ENCODE measurements around the gene ALDOA.

The ALDOA gene

GRCh38 chr16:30069611-30070462 is 4.3 kb downstream of the ALDOA start:
- no peak for DNase-seq (ENCODE audit: low spot score)

- no peak for DNase-seq (ENCODE audit: low spot score)
Measured at GRCh38 chr16:30070490-30070889, 4.9 kb downstream of the ALDOA start.

GRCh38 chr16:30075503-30076275 is 10.1 kb downstream of the ALDOA start, which contains the start of gene PPP4C:
Gene PPP4C, plus strand, starts transcription at chr16:30075994. Its CDS starts 384 bp downstream, at chr16:30076378.
- peak; percentile 89 for DNase-seq (ENCODE audit: low spot score)

GRCh38 chr16:30076276-30076791 is 10.8 kb downstream of the ALDOA start:
- DNase-seq (ENCODE audit: low spot score): no peak

- DNase-seq (ENCODE audit: low spot score): no peak
Measured at GRCh38 chr16:30077656-30078055, 12.1 kb downstream of the ALDOA start.

DNA sequence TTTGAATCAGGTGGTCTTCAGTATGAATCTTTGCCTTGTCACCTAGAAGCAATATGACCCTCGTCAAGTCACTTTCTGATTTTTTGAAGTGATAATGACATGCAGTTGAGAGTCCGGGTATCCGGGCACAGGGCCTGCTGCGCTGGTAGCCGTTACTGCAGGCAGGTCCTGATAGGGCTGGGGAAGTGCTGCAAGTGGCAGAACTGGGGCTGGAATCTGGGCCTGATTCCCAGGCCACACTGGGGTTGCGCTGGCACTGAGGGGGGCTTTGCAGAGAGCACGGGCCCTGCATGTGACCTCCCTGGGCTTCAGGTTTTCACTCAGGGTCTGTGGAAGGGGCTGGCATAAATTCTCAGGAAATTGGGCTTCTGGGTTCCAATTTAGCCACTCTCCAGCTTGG is 13.2 kb downstream of the ALDOA start:
- DNase-seq (ENCODE audit: low spot score): no peak

DNA sequence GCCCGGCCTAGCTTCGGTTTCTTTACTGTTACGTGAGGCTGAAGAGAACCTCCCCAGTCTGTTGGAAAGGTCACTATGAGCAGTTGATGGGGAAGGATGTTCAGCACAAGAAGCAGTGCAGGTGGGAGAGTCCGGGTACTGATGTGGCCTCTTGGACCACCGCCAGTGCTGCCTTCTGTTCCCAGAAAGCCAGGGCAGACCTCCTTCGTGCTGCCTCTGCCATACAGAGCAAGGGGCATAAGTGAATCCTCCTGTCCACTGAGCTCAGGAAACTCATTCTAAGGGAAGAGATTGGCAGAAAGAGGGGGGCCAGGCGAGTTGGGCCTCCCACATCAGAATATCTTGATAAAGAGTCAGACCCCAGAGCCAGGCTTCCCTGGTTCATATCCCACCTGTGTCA is 13.9 kb downstream of the ALDOA start:
- no peak for DNase-seq (ENCODE audit: low spot score)

DNA sequence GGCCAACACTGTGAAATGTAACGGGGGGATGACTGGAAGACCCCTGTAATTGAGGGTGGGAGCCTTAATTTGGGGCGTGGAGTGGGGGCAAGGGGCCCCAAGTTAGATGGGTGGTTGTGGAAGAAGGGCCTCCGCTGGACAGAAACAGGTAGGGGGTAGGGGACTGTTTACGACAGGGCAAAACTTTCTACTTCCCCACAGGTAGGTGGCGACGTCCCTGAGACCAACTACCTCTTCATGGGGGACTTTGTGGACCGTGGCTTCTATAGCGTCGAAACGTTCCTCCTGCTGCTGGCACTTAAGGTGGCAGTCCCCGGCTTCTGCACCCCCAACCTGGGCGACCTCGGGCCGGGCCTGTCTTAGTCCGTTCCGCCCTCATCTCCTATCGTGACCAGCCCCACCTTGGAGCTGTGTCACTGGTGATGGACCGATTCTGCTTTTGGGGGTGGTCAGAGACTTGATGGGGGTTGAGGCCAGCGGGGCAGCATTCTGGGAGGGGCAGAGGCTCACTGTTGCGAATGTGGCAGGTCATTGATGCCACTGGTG is 17.1 kb downstream of the ALDOA start:
- no peak for DNase-seq (ENCODE audit: low spot score)

DNA sequence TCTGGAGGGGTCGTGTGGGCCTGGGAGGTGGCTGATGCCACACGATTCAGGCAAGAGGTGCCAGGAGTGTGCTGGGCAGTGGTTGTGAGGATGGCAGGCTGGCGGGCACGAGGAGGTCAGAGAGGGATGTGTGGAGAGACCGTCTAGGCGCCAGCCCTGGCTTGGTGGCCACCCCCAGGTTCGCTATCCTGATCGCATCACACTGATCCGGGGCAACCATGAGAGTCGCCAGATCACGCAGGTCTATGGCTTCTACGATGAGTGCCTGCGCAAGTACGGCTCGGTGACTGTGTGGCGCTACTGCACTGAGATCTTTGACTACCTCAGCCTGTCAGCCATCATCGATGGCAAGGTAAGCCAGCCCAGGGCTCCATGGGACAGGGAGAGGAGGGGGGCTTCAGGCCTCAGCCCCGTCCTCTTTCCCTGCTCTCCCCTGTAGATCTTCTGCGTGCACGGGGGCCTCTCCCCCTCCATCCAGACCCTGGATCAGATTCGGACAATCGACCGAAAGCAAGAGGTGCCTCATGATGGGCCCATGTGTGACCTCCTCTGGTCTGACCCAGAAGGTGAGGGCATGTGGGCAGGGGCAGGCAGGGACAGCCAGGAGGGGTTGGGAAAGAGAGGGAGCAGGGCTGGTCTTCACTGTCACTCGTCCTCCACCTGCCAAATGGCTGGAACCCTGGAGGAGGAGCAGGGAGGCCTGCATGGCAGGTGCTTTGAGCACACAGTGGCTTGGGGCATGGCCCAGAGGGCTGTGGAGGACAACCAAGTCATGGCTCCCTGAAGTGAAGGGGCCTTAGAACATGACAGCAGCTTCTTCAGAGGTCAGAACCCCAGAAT is 17.9 kb downstream of the ALDOA start:
- no peak for DNase-seq (ENCODE audit: low spot score)

- no peak for DNase-seq (ENCODE audit: low spot score)
Measured at GRCh38 chr16:30084096-30084815, 18.7 kb downstream of the ALDOA start.

- DNase-seq (ENCODE audit: low spot score): no peak
Measured at GRCh38 chr16:30084816-30085159, 19.2 kb downstream of the ALDOA start.

DNA sequence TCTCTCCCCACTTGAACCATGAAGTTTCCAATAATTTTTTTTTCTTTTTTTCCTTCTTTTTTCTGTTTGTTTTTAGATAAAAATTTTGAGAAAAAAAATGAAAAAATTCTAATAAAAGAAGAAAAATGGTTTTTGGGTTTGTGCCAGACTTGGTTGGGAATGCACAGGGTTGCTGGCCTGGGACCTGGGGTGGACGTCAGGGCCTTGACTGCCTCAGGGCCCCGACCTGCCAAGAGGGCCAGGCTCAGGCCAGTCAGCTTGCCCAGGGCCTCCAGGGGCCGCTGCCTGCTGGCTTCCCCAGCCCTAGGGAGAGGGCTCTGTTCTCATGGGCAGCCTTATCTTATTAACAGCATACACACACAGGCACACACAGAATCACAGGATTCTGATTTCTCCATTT is 19.7 kb downstream of the ALDOA start:
- no peak for DNase-seq (ENCODE audit: low spot score)

DNA sequence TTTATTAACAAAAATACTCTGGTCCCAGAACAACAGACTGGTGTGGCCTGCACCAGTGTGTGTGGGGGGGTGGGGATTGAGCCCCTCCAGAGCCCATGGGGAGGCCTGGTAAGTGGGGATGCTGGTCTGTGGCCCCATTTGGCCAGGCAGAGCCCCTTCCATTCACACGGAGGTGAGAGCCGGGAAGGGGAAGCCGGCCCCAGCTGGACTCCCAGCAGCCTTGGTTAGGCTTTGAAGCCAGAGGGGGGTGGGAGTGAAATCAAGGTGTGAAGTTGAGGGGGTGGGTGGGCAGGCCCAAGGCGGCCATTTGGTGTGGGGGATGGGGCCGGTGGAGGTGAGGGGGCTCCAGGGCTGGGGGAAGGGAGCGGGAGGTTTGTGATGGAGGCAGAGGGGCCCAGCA is 20.3 kb downstream of the ALDOA start:
- no peak for DNase-seq (ENCODE audit: low spot score)

DNA sequence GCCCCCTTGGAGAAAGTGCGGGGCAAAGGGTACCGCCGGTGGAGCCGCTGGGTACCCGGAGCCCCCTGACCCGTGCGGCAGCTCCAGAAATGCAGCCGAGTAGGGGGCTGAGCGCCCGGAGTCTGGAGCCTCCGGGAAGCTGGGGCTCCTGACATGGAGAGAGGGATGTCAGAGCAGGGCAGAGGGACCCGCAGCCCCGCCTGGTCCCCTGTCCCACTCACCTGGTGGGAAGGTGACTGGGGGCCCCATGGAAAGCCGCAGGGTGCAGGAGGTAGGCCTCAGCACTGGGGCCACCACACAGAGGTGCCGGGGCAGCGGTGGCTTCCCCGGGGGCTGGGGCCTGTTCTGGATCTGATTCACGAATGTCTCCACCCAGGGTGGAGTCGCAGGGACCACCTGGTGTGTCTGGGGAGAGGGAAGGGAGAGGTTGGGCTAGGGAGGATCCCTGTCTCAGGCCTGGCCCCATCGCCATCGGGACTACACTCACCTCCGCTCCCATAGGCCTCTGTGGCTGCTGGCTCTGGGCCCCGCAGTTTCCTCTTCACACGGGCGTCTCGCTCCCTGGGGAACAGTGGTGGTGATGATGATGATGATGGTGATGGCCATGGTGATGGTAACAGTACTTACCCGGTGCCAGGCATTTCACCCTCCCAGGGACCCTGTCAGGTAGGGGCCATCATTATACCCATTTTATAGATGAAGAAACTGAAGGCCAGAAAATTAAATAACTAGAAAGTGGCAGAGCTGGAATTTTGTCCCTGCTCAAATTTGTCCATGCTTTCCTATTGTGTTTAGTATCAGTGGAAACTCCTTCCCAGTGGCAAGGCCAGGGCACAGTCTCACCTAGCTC is 21.0 kb downstream of the ALDOA start:
- no peak for DNase-seq (ENCODE audit: low spot score)

- no peak for DNase-seq (ENCODE audit: low spot score)
Measured at GRCh38 chr16:30087181-30087898, 21.8 kb downstream of the ALDOA start.

- DNase-seq (ENCODE audit: low spot score): no peak
Measured at GRCh38 chr16:30088237-30088831, 22.8 kb downstream of the ALDOA start.

DNA sequence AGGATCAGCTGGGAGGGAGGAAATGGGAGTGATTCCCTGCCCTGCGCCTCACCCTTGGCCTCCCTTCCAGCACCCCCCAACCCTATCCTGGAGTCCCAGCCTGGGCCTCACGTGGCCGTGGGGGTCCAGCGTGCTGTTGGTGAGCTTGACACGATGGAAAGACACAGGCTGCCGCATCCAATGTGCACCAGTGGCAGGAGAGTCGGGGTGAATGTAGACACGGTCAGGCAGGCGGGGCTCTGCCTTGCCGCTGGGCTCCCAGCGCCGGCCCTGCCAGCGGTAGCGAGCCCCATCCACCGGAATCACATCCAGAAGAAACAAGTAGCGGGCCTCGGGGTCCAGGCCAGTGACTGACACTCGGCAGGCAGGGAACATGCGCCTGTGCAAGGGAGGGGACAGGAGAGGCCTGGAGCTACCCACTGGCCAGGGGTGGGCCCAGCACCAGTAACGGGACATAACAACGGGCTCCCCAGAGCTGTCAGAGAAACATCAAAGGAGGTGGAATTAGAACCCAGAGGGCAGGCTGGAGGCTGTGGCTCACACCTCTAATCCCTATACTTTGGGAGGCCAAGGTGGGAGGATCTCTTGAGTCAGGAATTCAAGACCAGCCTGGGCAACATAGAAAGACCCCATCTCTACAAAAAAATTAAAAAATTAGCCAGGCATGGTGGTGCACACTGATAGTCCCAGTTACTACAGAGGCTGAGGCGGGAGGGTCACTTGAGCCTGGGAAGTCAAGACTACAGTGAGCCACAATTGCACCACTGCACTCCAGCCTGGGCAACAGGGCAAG is 23.5 kb downstream of the ALDOA start:
- no peak for DNase-seq (ENCODE audit: low spot score)

GRCh38 chr16:30090610-30091331 is 25.2 kb downstream of the ALDOA start:
- DNase-seq (ENCODE audit: low spot score): no peak

Measured in hematopoietic multipotent progenitor cell treated with erythropoietin and hydrocortisone succinate and interleukin-3 and kit ligand, for 15 days (in vitro differentiated cells).